GM23338 (cell line): Measurements from ENCODE around the gene SNRPB2.

Experiments used
- CTCF ChIP-seq, 2 experiments: fragments of 200-600 bp in 1 of 2; sonication (generic) in 1 of 2; conservative IDR thresholded peaks; 2 replicates each; pipeline versions ENCODE4 v1.5.1 to v1.6.1; 2016 to 2017; ENCODE audit warnings: antibody characterized with exemption in 2 of 2, low read depth in 2 of 2, mild to moderate bottlenecking in 2 of 2, moderate library complexity in 1 of 2
- EZH2 ChIP-seq: fragments of 200-600 bp; sonication (generic); IDR thresholded peaks from one replicate; pipeline ENCODE4 v1.8.0; 2017; ENCODE audit warnings: antibody characterized with exemption, mild to moderate bottlenecking, low read depth; ENCODE audit not compliant: unreplicated experiment
- EZH2phosphoT487 ChIP-seq: fragments of 200-600 bp; sonication (generic); IDR thresholded peaks from one replicate; pipeline ENCODE4 v1.8.1; 2018; ENCODE audit warnings: antibody characterized with exemption; ENCODE audit not compliant: unreplicated experiment
- JUNB ChIP-seq: IDR thresholded peaks from one replicate; pipeline ENCODE4 v1.6.1; 2016; ENCODE audit warnings: antibody characterized with exemption; ENCODE audit not compliant: unreplicated experiment
- POLR2AphosphoS5 ChIP-seq: IDR thresholded peaks from 2 replicates; pipeline ENCODE4 v1.6.1; 2016; ENCODE audit warnings: antibody characterized with exemption, low read depth
- TF ChIP-seq, protein P1 (sequence below): IDR thresholded peaks from one replicate; pipeline ENCODE4 v1.6.1; 2018; ENCODE audit warnings: antibody characterized with exemption; ENCODE audit not compliant: unreplicated experiment

DNA sequence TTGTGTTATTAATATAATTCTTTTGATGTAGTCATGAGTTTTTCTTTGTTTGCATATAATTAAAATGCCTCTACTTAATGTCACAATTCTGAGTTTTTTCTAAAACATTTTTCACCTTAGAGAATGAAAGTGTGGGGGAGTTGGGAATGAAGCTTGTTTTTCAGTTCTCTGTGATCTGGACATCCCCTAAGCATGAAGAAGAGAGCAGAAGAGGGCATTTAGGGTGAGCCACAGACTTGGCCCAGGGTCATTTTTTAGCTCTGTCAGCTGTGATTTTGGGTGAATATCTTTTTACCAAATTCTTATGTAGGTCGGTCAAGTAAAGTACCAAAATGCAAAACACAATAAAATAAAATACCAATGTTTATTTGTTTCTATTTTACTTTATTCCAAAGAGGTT, 22.3 kb downstream of the SNRPB2 start:
- no peak for TF ChIP-seq EZH2
- TF ChIP-seq, protein P1, sequence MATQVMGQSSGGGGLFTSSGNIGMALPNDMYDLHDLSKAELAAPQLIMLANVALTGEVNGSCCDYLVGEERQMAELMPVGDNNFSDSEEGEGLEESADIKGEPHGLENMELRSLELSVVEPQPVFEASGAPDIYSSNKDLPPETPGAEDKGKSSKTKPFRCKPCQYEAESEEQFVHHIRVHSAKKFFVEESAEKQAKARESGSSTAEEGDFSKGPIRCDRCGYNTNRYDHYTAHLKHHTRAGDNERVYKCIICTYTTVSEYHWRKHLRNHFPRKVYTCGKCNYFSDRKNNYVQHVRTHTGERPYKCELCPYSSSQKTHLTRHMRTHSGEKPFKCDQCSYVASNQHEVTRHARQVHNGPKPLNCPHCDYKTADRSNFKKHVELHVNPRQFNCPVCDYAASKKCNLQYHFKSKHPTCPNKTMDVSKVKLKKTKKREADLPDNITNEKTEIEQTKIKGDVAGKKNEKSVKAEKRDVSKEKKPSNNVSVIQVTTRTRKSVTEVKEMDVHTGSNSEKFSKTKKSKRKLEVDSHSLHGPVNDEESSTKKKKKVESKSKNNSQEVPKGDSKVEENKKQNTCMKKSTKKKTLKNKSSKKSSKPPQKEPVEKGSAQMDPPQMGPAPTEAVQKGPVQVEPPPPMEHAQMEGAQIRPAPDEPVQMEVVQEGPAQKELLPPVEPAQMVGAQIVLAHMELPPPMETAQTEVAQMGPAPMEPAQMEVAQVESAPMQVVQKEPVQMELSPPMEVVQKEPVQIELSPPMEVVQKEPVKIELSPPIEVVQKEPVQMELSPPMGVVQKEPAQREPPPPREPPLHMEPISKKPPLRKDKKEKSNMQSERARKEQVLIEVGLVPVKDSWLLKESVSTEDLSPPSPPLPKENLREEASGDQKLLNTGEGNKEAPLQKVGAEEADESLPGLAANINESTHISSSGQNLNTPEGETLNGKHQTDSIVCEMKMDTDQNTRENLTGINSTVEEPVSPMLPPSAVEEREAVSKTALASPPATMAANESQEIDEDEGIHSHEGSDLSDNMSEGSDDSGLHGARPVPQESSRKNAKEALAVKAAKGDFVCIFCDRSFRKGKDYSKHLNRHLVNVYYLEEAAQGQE: no peak
- no peak for TF ChIP-seq JUNB
- TF ChIP-seq CTCF (conservative IDR thresholded peaks at IDR 0.05; ENCODE audit: low read depth in 2 of 2): no peak
- no peak for TF ChIP-seq EZH2phosphoT487
- no peak for TF ChIP-seq POLR2AphosphoS5
